IMR-90 (cell line): ENCODE data around the gene CACNA2D4. TPM values are rescaled to one million over a fixed set of nuclear protein-coding genes. Genes with fewer than 3 reads are reported as not detected.

ENCODE experiments used
- ATAC-seq: fragments of 200-7000 bp; cut with Tn5 transposase; 2 replicates; pipeline ENCODE4 v1.9.1; 2020; ENCODE audit warnings: low read depth, mild to moderate bottlenecking, moderate library complexity
- BruUV-seq: library from RNA; stranded (reverse); fragments of 400-500 nt; replicated peaks from 2 replicates; lab custom pipeline; 2021; lab: Mats Ljungman, UMichigan
- CTCF ChIA-PET: fragments of 300-600 bp; formaldehyde crosslinking; extraction: SDS; loops from one replicate; lab custom pipeline; 2021; ENCODE audit warnings: antibody characterized with exemption; lab: Yijun Ruan, JAX
- POLR2A ChIA-PET: fragments of 300-600 bp; sonication (Branson Sonifier 250); formaldehyde crosslinking; loops from one replicate; lab custom pipeline; 2022; ENCODE audit warnings: antibody characterized with exemption; ENCODE audit not compliant: unreplicated experiment; lab: Charles Lee
- DNase-seq: peaks from one replicate; pipeline ENCODE4 v3.0.0; 2013
- H2AFZ ChIP-seq: replicated peaks from 2 replicates; pipeline ENCODE3; 2013; ENCODE audit warnings: low read length, mild to moderate bottlenecking; ENCODE audit not compliant: poor library complexity
- H2AK5ac ChIP-seq: 2 replicates; pipeline ENCODE4 v1.6.1; 2013; ENCODE audit warnings: low read depth, low read length, inconsistent platforms
- H2AK9ac ChIP-seq: replicated peaks from 2 replicates; pipeline ENCODE3; 2013; ENCODE audit warnings: mild to moderate bottlenecking, low read depth, low read length, moderate library complexity; ENCODE audit not compliant: poor library complexity
- H2BK120ac ChIP-seq: 2 replicates; pipeline ENCODE4 v1.6.1; 2013; ENCODE audit warnings: low read depth, low read length, inconsistent platforms
- H2BK15ac ChIP-seq: 3 replicates; pipeline ENCODE4 v1.6.1; 2013; ENCODE audit warnings: low read depth, low read length, inconsistent platforms
- H2BK20ac ChIP-seq: 2 replicates; pipeline ENCODE4 v1.6.1; 2013; ENCODE audit warnings: low read depth, mild to moderate bottlenecking, inconsistent platforms, low read length, moderate library complexity
- H2BK5ac ChIP-seq: 2 replicates; pipeline ENCODE4 v1.6.1; 2013; ENCODE audit warnings: mild to moderate bottlenecking, low read depth, low read length, inconsistent platforms; ENCODE audit not compliant: poor library complexity, severe bottlenecking
- H3K14ac ChIP-seq: replicated peaks from 2 replicates; pipeline ENCODE4 v1.6.1; 2013; ENCODE audit warnings: low read depth, low read length, inconsistent platforms
- H3K18ac ChIP-seq: 2 replicates; pipeline ENCODE4 v1.6.1; 2013; ENCODE audit warnings: low read depth, low read length, control low read depth
- H3K23ac ChIP-seq: 2 replicates; pipeline ENCODE4 v1.6.1; 2013; ENCODE audit warnings: low read depth, low read length, inconsistent platforms
- H3K27ac ChIP-seq: 2 replicates; pipeline ENCODE4 v1.5.1; 2013; ENCODE audit warnings: mild to moderate bottlenecking, control low read depth, low read length; ENCODE audit not compliant: insufficient read depth
- H3K27me3 ChIP-seq: 2 replicates; pipeline ENCODE4 v1.6.1; 2013; ENCODE audit warnings: low read length; ENCODE audit not compliant: control insufficient read depth, insufficient read depth
- H3K36me3 ChIP-seq: 2 replicates; pipeline ENCODE4 v1.6.1; 2013; ENCODE audit warnings: low read length, mixed read lengths; ENCODE audit not compliant: control insufficient read depth, insufficient read depth
- H3K4ac ChIP-seq: 2 replicates; pipeline ENCODE4 v1.6.1; 2013; ENCODE audit warnings: low read depth, low read length, inconsistent platforms
- H3K4me1 ChIP-seq: 2 replicates; pipeline ENCODE4 v1.6.1; 2013; ENCODE audit warnings: low read length, mixed read lengths; ENCODE audit not compliant: control insufficient read depth, insufficient read depth
- H3K4me2 ChIP-seq: 2 replicates; pipeline ENCODE4 v1.6.1; 2013; ENCODE audit warnings: low read depth, mild to moderate bottlenecking, control low read depth, low read length, moderate library complexity
- H3K4me3 ChIP-seq: 2 replicates; pipeline ENCODE4 v1.5.1; 2013; ENCODE audit warnings: low read depth, mild to moderate bottlenecking, control low read depth, low read length, moderate library complexity; ENCODE audit not compliant: insufficient read depth
- H3K56ac ChIP-seq: 2 replicates; pipeline ENCODE4 v1.6.1; 2013; ENCODE audit warnings: low read length, inconsistent platforms; ENCODE audit not compliant: insufficient read depth; ENCODE audit errors: extremely low read depth
- H3K79me1 ChIP-seq, 2 experiments: 2 replicates each; pipeline ENCODE4 v1.6.1; 2013; ENCODE audit warnings: low read length in 2 of 2, inconsistent platforms in 1 of 2, low read depth in 1 of 2
- H3K9ac ChIP-seq: 2 replicates; pipeline ENCODE4 v1.6.1; 2013; ENCODE audit warnings: low read depth, low read length, control low read depth
- H3K9me1 ChIP-seq: 2 replicates; pipeline ENCODE4 v1.6.1; 2013; ENCODE audit warnings: low read length, inconsistent platforms; ENCODE audit not compliant: insufficient read depth
- H3K9me3 ChIP-seq: 2 replicates; pipeline ENCODE4 v1.6.1; 2013; ENCODE audit warnings: low read length; ENCODE audit not compliant: control insufficient read depth, insufficient read depth
- H4K20me1 ChIP-seq: 2 replicates; pipeline ENCODE4 v1.6.1; 2013; ENCODE audit warnings: low read length, inconsistent platforms; ENCODE audit not compliant: insufficient read depth
- H4K5ac ChIP-seq: 2 replicates; pipeline ENCODE4 v1.6.1; 2013; ENCODE audit warnings: mild to moderate bottlenecking, low read depth, low read length, control low read depth
- H4K8ac ChIP-seq, 2 experiments: 2 replicates each; pipeline ENCODE4 v1.6.1; 2013; ENCODE audit warnings: low read depth in 2 of 2, low read length in 2 of 2, control low read depth in 1 of 2, inconsistent platforms in 1 of 2
- H4K91ac ChIP-seq: 2 replicates; pipeline ENCODE4 v1.6.1; 2013; ENCODE audit warnings: low read depth, low read length, inconsistent platforms; ENCODE audit not compliant: insufficient read depth
- CEBPB ChIP-seq: IDR thresholded peaks from 2 replicates; pipeline ENCODE4 v1.6.1; 2012; ENCODE audit warnings: low read depth, low read length, improper control_type of control experiment
- FOS ChIP-seq: fragments of 150-350 bp; IDR thresholded peaks from 2 replicates; pipeline ENCODE4 v1.6.1; 2016; ENCODE audit warnings: low read depth, low read length
- MAZ ChIP-seq: IDR thresholded peaks from 2 replicates; pipeline ENCODE4 v1.6.1; 2012; ENCODE audit warnings: low read depth, mild to moderate bottlenecking, low read length, improper control_type of control experiment, moderate library complexity, borderline replicate concordance
- POLR2A ChIP-seq: IDR thresholded peaks from 2 replicates; pipeline ENCODE4 v1.6.1; 2012; ENCODE audit warnings: mild to moderate bottlenecking, low read depth, low read length
- RCOR1 ChIP-seq: IDR thresholded peaks from 2 replicates; pipeline ENCODE4 v1.6.1; 2012; ENCODE audit warnings: mild to moderate bottlenecking, low read length, improper control_type of control experiment; ENCODE audit not compliant: insufficient replicate concordance
- RFX5 ChIP-seq: IDR thresholded peaks from 2 replicates; pipeline ENCODE4 v1.8.0; 2012; ENCODE audit warnings: low read depth, mild to moderate bottlenecking, low read length, moderate library complexity
- SMC3 ChIP-seq: fragments of 150-350 bp; IDR thresholded peaks from 2 replicates; pipeline ENCODE4 v1.6.1; 2016; ENCODE audit warnings: low read depth, mild to moderate bottlenecking, antibody characterized with exemption, low read length, moderate library complexity
- WGBS, 2 experiments: methylation state at CpG; one replicate each; pipeline versions ENCODE4 v1.1.5 to v1.1.7; 2013; ENCODE audit warnings: missing lambda C conversion rate in 2 of 2; ENCODE audit not compliant: insufficient read length in 1 of 2; ENCODE audit errors: extremely low coverage in 2 of 2; 5-methylcytosine and 5-hydroxymethylcytosine counted together
- dilution Hi-C: fragments of 300-500 bp; cut with HindIII; formaldehyde crosslinking; loops from one replicate; pipeline ENCODE4 v1.14.3; 2018; ENCODE audit warnings: low sequenced_read_pairs; ENCODE audit not compliant: unreplicated experiment
- in situ Hi-C: fragments of 300-500 bp; cut with MboI; formaldehyde crosslinking; loops from 3 replicates; pipeline ENCODE4 v1.14.3; 2019; ENCODE audit warnings: low sequenced_read_pairs, inconsistent platforms, mixed read lengths
- intact Hi-C: fragments of 100-400 bp; cut with micrococcal nuclease; formaldehyde crosslinking; loops from 2 replicates; pipeline ENCODE4 v1.10.0; 2022
- polyA plus RNA-seq, 3 experiments: library from polyadenylated mRNA; depleted of rRNA; stranded (reverse); fragments of >200 nt; gene quantifications; 2 replicates each; pipeline ENCODE4 v1.2.3, GENCODE V29; 2012; ENCODE audit warnings: low replicate concordance in 1 of 3
- total RNA-seq: library from RNA; depleted of rRNA; stranded (reverse); fragments of >200 nt; gene quantifications from 2 replicates; pipeline ENCODE4 v1.2.3, GENCODE V29; 2012
- TF ChIP-seq, protein P1 (sequence below): fragments of 150-350 bp; IDR thresholded peaks from 2 replicates; pipeline ENCODE4 v1.6.1; 2017; ENCODE audit warnings: mild to moderate bottlenecking, antibody characterized with exemption, low read length, low read depth
- TF ChIP-seq, protein P2 (sequence below): fragments of 150-350 bp; IDR thresholded peaks from 2 replicates; pipeline ENCODE4 v1.6.1; 2016; ENCODE audit warnings: low read depth, mild to moderate bottlenecking, low read length, moderate library complexity, borderline replicate concordance

Gene CACNA2D4
- total and polyA plus RNA-seq, 2 of the 4 experiments (the other 2 are of a cell fraction), result 0.18 to 0.22 TPM

GRCh38 chr12:1855241-1855640 lies 63.2 kb downstream of the CACNA2D4 start:
- CTCF ChIA-PET, result no interaction called here
- peak; percentile 9 for DNase-seq
- H4K20me1 ChIP-seq, result no peaks in the 10 kb centered on the region
- H3K4me2 ChIP-seq, result no peak overlapping the region
- peaks cover 23% of the 10 kb centered on the region for H3K9me3 ChIP-seq
- no peak overlapping the region for H2BK120ac ChIP-seq
- no peak overlapping the region for H4K8ac ChIP-seq
- 39% methylated on average over 3 of the region's 3 CpGs; no CpG with 5 or more reads in 1 of the 2 experiments for WGBS, 2 experiments
- H3K9ac ChIP-seq, result no peak overlapping the region
- no peak overlapping the region for H3K18ac ChIP-seq
- H2AK5ac ChIP-seq, result no peak overlapping the region
- dilution Hi-C loops (no loop called here), intact Hi-C loops (no loop called here), in situ Hi-C loops (no loop called here)
- H2AFZ ChIP-seq, result no peak overlapping the region
- POLR2A ChIA-PET, result no interaction called here
- no peak overlapping the region for H3K23ac ChIP-seq
- H3K27me3 ChIP-seq, result peaks cover 25% of the 10 kb centered on the region
- BruUV-seq, result no TSS peak
- H3K4me3 ChIP-seq, result no peak overlapping the region
- H3K56ac ChIP-seq, result no peak overlapping the region
- no peak overlapping the region for H2BK15ac ChIP-seq
- H3K14ac ChIP-seq, result no peak overlapping the region
- no peak overlapping the region for H3K27ac ChIP-seq
- no peak overlapping the region for H4K91ac ChIP-seq
- H4K5ac ChIP-seq, result no peak overlapping the region
- TF ChIP-seq RFX5 (no peak), RCOR1 (no peak), MAZ (no peak), SMC3 (no peak), POLR2A (no peak), FOS (no peak), CEBPB (no peak)
- TF ChIP-seq, protein P1, sequence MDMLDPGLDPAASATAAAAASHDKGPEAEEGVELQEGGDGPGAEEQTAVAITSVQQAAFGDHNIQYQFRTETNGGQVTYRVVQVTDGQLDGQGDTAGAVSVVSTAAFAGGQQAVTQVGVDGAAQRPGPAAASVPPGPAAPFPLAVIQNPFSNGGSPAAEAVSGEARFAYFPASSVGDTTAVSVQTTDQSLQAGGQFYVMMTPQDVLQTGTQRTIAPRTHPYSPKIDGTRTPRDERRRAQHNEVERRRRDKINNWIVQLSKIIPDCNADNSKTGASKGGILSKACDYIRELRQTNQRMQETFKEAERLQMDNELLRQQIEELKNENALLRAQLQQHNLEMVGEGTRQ, result no peak
- TF ChIP-seq, protein P2, sequence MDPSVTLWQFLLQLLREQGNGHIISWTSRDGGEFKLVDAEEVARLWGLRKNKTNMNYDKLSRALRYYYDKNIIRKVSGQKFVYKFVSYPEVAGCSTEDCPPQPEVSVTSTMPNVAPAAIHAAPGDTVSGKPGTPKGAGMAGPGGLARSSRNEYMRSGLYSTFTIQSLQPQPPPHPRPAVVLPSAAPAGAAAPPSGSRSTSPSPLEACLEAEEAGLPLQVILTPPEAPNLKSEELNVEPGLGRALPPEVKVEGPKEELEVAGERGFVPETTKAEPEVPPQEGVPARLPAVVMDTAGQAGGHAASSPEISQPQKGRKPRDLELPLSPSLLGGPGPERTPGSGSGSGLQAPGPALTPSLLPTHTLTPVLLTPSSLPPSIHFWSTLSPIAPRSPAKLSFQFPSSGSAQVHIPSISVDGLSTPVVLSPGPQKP, result no peak
- no peaks in the 10 kb centered on the region for H3K79me1 ChIP-seq
- H2BK5ac ChIP-seq, result no peak overlapping the region
- H2AK9ac ChIP-seq, result no peak overlapping the region
- H3K36me3 ChIP-seq, result no peaks in the 10 kb centered on the region
- no peaks in the 10 kb centered on the region for H3K9me1 ChIP-seq
- ATAC-seq, result no peak
- H3K4ac ChIP-seq, result no peak overlapping the region
- no peak overlapping the region for H2BK20ac ChIP-seq
- no peaks in the 10 kb centered on the region for H3K4me1 ChIP-seq
